Measurements from ENCODE around the gene REXO1.

REXO1 gene

GRCh38 chr19:1776606-1777147, 71.6 kb downstream of the REXO1 start:
- TF ChIP-seq CTCF (conservative IDR thresholded peaks at IDR 0.05; ENCODE audit: low read depth, low read length): no peak
- DNase-seq (ENCODE audit: low read depth): no peak
- no peak overlapping the region for H3K4me3 ChIP-seq (ENCODE audit: low read length)

- no peak overlapping the region for H3K4me3 ChIP-seq (ENCODE audit: low read length)
- TF ChIP-seq CTCF (conservative IDR thresholded peaks at IDR 0.05; ENCODE audit: low read depth, low read length): no peak
- DNase-seq (ENCODE audit: low read depth): no peak
Observed at GRCh38 chr19:1775951-1776605, 72.2 kb downstream of the REXO1 start.

GRCh38 chr19:1774989-1775772, 73.1 kb downstream of the REXO1 start:
- DNase-seq (ENCODE audit: low read depth): no peak
- TF ChIP-seq CTCF (conservative IDR thresholded peaks at IDR 0.05; ENCODE audit: low read depth, low read length): peak; percentile 35
- H3K4me3 ChIP-seq (ENCODE audit: low read length): no peak overlapping the region

GRCh38 chr19:1773184-1773583, 75.1 kb downstream of the REXO1 start:
- no peak overlapping the region for H3K4me3 ChIP-seq (ENCODE audit: low read length)
- no peak for DNase-seq (ENCODE audit: low read depth)
- TF ChIP-seq CTCF (conservative IDR thresholded peaks at IDR 0.05; ENCODE audit: low read depth, low read length): no peak

GRCh38 chr19:1770866-1771576, 77.3 kb downstream of the REXO1 start:
- TF ChIP-seq CTCF (conservative IDR thresholded peaks at IDR 0.05; ENCODE audit: low read depth, low read length): no peak
- DNase-seq (ENCODE audit: low read depth): no peak

GRCh38 chr19:1769645-1769985, 78.7 kb downstream of the REXO1 start:
- no peak for DNase-seq (ENCODE audit: low read depth)
- no peak overlapping the region for H3K4me3 ChIP-seq (ENCODE audit: low read length)
- TF ChIP-seq CTCF (conservative IDR thresholded peaks at IDR 0.05; ENCODE audit: low read depth, low read length): no peak

More at GRCh38 chr19:1770866-1771576, 77.3 kb downstream of the REXO1 start:
- no peak overlapping the region for H3K4me3 ChIP-seq (ENCODE audit: low read length)

Measured in retinal pigment epithelial cell (primary cell).